Measurements from ENCODE around the gene HSD17B4. TPM values are rescaled to one million over a fixed set of nuclear protein-coding genes. Genes with fewer than 3 reads are reported as not detected.
"Not testable (repeated sequence)": the region's sequence is repeated elsewhere in the genome, so short reads cannot be mapped to it uniquely, and the experiment has no call there.

Gene HSD17B4
- total RNA-seq, 1 experiment from 2014 or later: 269 TPM

DNA sequence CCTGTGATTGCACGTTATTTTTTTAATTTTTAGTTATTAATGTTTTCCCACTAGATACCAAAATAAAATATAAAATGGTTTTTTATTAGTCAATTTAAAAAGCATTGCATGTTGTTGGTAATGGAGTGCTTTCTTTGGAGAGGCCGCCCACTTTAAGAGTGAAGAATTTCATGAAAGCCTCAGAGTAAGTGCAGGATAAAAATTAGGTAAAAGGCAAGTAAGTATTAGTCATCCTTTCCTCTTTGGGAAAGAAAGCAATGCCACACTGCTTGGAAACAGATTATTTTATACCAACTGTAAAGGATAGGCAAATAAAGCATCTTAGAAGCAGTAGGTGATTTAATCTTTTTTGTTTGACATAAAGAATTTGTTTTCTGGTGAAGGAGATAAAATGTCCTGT, 62.9 kb downstream of the HSD17B4 start:
- no peak overlapping the region for H3K27ac Mint-ChIP-seq
- Histone ChIP-seq H3K4me2 (ENCODE audit: insufficient read depth, insufficient read length, low read length) (no peak overlapping the region), H4K8ac (replicated peaks; ENCODE audit: insufficient read length, low read depth, low read length) (no peak overlapping the region), H3K79me2 (ENCODE audit: insufficient read depth, low read length) (no peaks in the 10 kb centered on the region), H4K20me1 (ENCODE audit: control insufficient read depth, insufficient read depth, insufficient read length) (no peaks in the 10 kb centered on the region), H3K23ac (ENCODE audit: insufficient read length, low read depth, low read length) (no peak overlapping the region), H2BK120ac (ENCODE audit: low read depth, low read length, poor library complexity, severe bottlenecking) (no peak overlapping the region), H3K18ac (ENCODE audit: insufficient read length, low read depth, low read length) (no peak overlapping the region), H2AK5ac (ENCODE audit: insufficient read length, low read length) (no peak overlapping the region), H4K91ac (ENCODE audit: insufficient read length, low read depth, low read length) (no peak overlapping the region), H3T11ph (ENCODE audit: low read length) (no peak overlapping the region), H3K79me1 (ENCODE audit: insufficient read depth, low read depth, low read length, poor library complexity, severe bottlenecking) (no peaks in the 10 kb centered on the region), H4K5ac (ENCODE audit: insufficient read length, low read depth, low read length) (no peak overlapping the region), H3K4ac (ENCODE audit: low read depth, low read length) (no peak overlapping the region), H3K4me1 (ENCODE audit: insufficient read depth, low read length) (no peaks in the 10 kb centered on the region), H2BK20ac (ENCODE audit: low read depth, low read length, poor library complexity, severe bottlenecking) (no peak overlapping the region), H3K23me2 (ENCODE audit: insufficient read length, low read depth, low read length, poor library complexity, severe bottlenecking) (no peaks in the 10 kb centered on the region), H3K9ac (ENCODE audit: extremely low read depth, insufficient read length, low read length) (no peak overlapping the region), H2BK5ac (ENCODE audit: insufficient read length, low read length) (no peak overlapping the region), H3K27ac (ENCODE audit: insufficient read length, low read depth, low read length) (no peak overlapping the region), H2BK12ac (ENCODE audit: insufficient read length, low read depth, low read length) (no peak overlapping the region), H2BK15ac (ENCODE audit: low read depth, low read length) (no peak overlapping the region), H3K27me3 (ENCODE audit: insufficient read depth, low read length) (no peaks in the 10 kb centered on the region), H3K14ac (ENCODE audit: insufficient read depth, low read length) (no peak overlapping the region), H3K56ac (ENCODE audit: insufficient read length, low read depth, low read length) (no peak overlapping the region), H2AFZ (ENCODE audit: low read length) (no peak overlapping the region), H3K9me3 (ENCODE audit: control insufficient read depth, low read depth, low read length) (no peaks in the 10 kb centered on the region)
- H3K9me3 Mint-ChIP-seq: peaks cover 5 to 10% of the 10 kb centered on the region in 2 experiments; a peak in 4 of 5 replicates
- no CpG with 5 or more reads among the region's 2 CpGs for WGBS (ENCODE audit: extremely low coverage, insufficient read length, low lambda C conversion rate)
- peaks cover 56 to 79% (median 67%) of the 10 kb centered on the region in 3 experiments for H3K36me3 Mint-ChIP-seq (ENCODE audit: insufficient read depth in 1 of 3, low read depth in 3 of 3)
- no peaks in the 10 kb centered on the region for H3K4me1 Mint-ChIP-seq
- H3K27me3 Mint-ChIP-seq (ENCODE audit: low read depth): no peaks in the 10 kb centered on the region
- H3K4me3 Mint-ChIP-seq: no peak overlapping the region
- TF ChIP-seq, protein P1, sequence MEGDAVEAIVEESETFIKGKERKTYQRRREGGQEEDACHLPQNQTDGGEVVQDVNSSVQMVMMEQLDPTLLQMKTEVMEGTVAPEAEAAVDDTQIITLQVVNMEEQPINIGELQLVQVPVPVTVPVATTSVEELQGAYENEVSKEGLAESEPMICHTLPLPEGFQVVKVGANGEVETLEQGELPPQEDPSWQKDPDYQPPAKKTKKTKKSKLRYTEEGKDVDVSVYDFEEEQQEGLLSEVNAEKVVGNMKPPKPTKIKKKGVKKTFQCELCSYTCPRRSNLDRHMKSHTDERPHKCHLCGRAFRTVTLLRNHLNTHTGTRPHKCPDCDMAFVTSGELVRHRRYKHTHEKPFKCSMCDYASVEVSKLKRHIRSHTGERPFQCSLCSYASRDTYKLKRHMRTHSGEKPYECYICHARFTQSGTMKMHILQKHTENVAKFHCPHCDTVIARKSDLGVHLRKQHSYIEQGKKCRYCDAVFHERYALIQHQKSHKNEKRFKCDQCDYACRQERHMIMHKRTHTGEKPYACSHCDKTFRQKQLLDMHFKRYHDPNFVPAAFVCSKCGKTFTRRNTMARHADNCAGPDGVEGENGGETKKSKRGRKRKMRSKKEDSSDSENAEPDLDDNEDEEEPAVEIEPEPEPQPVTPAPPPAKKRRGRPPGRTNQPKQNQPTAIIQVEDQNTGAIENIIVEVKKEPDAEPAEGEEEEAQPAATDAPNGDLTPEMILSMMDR (conservative IDR thresholded peaks at IDR 0.05): no peak
- DNase-seq: no peak

- H3K23me2 ChIP-seq (ENCODE audit: insufficient read length, low read depth, low read length, poor library complexity, severe bottlenecking); H3T11ph ChIP-seq (ENCODE audit: low read length); H3K4me3 Mint-ChIP-seq; H3K56ac ChIP-seq (ENCODE audit: insufficient read length, low read depth, low read length); DNase-seq; H3K9ac ChIP-seq (ENCODE audit: extremely low read depth, insufficient read length, low read length); H3K9me3 ChIP-seq (ENCODE audit: control insufficient read depth, low read depth, low read length); H3K79me1 ChIP-seq (ENCODE audit: insufficient read depth, low read depth, low read length, poor library complexity, severe bottlenecking); H3K14ac ChIP-seq (ENCODE audit: insufficient read depth, low read length); H3K18ac ChIP-seq (ENCODE audit: insufficient read length, low read depth, low read length); H4K8ac ChIP-seq (replicated peaks; ENCODE audit: insufficient read length, low read depth, low read length); H2BK20ac ChIP-seq (ENCODE audit: low read depth, low read length, poor library complexity, severe bottlenecking); H4K5ac ChIP-seq (ENCODE audit: insufficient read length, low read depth, low read length); H2BK5ac ChIP-seq (ENCODE audit: insufficient read length, low read length); H2AFZ ChIP-seq (ENCODE audit: low read length); H2AK5ac ChIP-seq (ENCODE audit: insufficient read length, low read length); H3K4me1 Mint-ChIP-seq; H4K91ac ChIP-seq (ENCODE audit: insufficient read length, low read depth, low read length); H2BK12ac ChIP-seq (ENCODE audit: insufficient read length, low read depth, low read length); H3K4ac ChIP-seq (ENCODE audit: low read depth, low read length); H3K27ac ChIP-seq (ENCODE audit: insufficient read length, low read depth, low read length); H3K23ac ChIP-seq (ENCODE audit: insufficient read length, low read depth, low read length); H2BK120ac ChIP-seq (ENCODE audit: low read depth, low read length, poor library complexity, severe bottlenecking); H3K27me3 Mint-ChIP-seq (ENCODE audit: low read depth); H3K4me2 ChIP-seq (ENCODE audit: insufficient read depth, insufficient read length, low read length); H3K27me3 ChIP-seq (ENCODE audit: insufficient read depth, low read length); H3K79me2 ChIP-seq (ENCODE audit: insufficient read depth, low read length); H2BK15ac ChIP-seq (ENCODE audit: low read depth, low read length); H3K9me3 Mint-ChIP-seq; H3K4me1 ChIP-seq (ENCODE audit: insufficient read depth, low read length); H4K20me1 ChIP-seq (ENCODE audit: control insufficient read depth, insufficient read depth, insufficient read length); H3K27ac Mint-ChIP-seq: not testable (repeated sequence)
- peaks cover 45 to 74% (median 55%) of the 10 kb centered on the region in 3 experiments for H3K36me3 Mint-ChIP-seq (ENCODE audit: insufficient read depth in 1 of 3, low read depth in 3 of 3)
- WGBS (ENCODE audit: extremely low coverage, insufficient read length, low lambda C conversion rate): no CpG with 5 or more reads among the region's 30 CpGs
Observed at GRCh38 chr5:119517115-119517514, 64.8 kb downstream of the HSD17B4 start.

Measured in H9 (cell line).